Erythroblast (primary cell): ENCODE results near the gene NFIA.

ENCODE experiments used
- GATA1 ChIP-seq: IDR thresholded peaks from 2 replicates; pipeline ENCODE4 v1.6.1; 2011; ENCODE audit warnings: low read depth, mild to moderate bottlenecking, control low read depth, low read length, moderate library complexity
- POLR2A ChIP-seq: IDR thresholded peaks from 2 replicates; pipeline ENCODE4 v1.6.1; 2011; ENCODE audit warnings: mild to moderate bottlenecking, low read length

DNA sequence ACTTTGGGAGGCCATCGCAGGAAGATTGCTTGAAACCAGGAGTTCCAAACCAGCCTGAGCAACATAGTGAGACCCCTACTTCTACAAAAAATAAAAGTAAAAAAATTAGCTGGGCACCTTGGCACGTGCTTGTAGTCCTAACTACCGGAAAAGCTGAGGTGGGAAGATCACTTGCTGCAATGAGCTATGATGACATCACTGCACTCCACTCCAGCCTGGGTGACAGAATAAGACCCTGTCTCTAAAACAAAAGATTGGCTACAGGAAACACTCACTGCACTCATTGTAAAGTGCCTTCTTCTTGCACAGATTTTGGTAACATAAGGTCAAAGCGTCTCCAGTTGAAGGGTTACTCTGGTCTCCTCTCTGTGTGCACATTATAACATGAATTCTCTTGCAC is 336.8 kb downstream of the NFIA start:
- TF ChIP-seq POLR2A (no peak), GATA1 (no peak)
